Stimulated activated CD8-positive, alpha-beta memory T cell treated with anti-CD3 and anti-CD28 coated beads, Interleukin-7, amount 100 ng/mL, for 4 hours (primary cell): ENCODE data around the gene QTRT2.

ENCODE experiments used
- DNase-seq, 2 donors: peaks; one replicate each; pipeline ENCODE4 v3.0.0-alpha.2; 2020; ENCODE audit warnings: low read depth in 2 of 2

The QTRT2 gene

DNA sequence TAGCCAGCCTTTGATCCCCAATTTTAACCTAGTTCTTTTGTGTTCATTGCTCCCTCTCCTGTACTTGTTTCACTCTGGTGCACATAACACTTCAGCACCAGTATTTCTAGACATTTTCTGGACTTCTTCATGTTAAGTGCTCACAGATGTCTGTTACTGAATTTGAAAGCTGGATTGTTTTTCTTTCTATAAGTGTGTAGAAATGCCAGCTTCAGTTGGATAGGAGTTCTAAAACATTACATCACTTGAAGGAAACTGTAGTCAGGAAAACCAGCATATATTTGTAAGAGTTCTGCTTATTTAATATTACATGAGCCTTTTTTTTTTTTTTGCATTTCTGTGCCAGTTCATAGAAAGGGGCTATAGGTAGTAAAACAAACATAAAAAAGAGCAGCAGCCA, 21.6 kb downstream of the QTRT2 start:
- DNase-seq = no peak

DNA sequence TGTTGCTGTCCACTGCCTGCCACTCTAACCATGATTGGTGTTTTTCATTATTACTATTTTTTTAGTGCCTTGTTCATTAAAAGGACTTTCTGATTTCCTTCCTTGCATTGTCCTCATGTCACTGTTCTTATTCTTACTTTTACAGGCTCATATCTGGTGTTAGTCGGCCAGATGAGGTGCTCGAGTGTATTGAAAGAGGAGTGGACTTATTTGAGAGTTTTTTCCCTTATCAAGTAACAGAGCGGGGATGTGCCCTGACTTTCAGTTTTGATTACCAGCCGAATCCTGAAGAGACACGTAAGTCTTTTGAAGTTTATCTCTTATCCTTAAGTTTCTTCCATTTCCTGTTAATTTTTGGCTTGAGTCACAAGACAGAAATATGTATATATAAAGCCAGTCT, 23.2 kb downstream of the QTRT2 start:
- no peak for DNase-seq

DNA sequence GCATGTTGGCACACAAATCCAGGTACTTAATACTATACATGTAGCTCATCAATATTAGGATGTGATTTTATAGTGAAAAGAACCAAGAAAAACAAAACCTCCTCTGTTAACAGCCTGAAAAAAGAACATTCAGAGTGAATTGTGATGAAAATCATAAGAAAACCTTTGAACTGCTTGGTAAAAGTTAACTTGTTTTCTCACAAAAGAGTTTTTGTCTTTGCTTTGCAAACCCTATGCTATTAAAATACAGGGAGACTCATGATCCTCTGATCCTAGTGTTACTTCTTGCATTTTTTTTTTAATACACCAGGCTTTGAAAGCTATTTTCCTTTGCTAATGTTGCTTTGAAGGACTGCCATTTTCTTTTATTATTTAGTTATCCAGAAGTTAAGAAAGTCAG, 23.7 kb downstream of the QTRT2 start:
- no peak for DNase-seq

DNA sequence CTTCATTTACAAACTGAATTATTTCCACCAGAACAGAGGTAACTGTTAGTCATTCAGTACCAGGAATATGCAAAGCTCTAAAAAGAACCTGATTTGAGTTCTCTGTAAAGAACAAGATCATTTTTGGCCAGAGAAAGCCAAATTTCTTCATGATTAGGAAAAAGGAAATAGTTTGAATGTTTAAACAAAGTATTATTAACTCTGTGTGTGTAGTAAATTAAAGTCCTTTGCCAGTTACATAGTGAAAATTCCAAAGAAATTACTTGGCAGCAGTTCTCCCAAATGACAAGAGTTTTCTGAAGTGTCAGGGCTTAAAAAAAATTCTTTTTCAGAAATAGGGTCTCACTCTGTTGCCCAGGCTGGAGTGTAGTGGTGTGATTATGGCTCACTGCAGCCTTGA, 24.5 kb downstream of the QTRT2 start:
- no peak for DNase-seq

DNA sequence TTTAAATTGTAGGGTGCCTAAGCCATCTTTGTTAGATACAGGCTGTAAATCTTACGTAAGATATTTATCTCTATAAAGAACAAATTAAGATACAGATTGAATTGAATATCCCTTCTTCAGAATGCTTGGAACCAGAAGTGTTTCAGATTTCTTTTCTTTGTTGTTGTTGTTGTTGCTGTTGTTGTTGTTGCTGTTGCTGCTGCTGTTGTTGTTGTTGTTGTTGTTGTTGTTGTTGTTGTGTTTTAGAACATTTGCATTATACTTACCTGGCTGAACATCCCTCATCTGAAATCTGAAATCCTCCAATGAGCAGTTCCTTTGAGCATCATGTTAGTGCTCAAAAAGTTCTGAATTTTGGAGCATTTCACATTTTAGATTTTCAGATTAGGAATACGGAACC, 26.6 kb downstream of the QTRT2 start:
- no peak for DNase-seq

DNA sequence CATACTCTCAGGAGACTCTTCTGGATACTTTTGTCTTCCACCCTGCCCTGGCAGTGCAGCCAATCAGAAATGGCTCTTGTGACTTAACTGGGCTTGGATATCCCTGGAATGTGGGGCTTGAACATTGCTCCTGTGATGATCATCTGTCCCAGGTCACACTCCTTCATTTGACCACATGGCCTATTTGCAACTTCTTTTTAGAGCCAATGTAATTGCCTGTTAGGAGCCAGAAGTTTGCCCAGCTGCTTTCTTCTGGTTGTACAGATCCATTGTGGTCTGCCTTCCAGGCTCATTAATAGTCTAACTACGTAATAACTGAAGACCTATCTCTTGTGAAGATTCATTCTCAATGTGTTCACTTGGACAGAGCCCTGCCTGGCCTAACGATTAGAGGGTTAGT, 29.8 kb downstream of the QTRT2 start:
- no peak for DNase-seq

DNA sequence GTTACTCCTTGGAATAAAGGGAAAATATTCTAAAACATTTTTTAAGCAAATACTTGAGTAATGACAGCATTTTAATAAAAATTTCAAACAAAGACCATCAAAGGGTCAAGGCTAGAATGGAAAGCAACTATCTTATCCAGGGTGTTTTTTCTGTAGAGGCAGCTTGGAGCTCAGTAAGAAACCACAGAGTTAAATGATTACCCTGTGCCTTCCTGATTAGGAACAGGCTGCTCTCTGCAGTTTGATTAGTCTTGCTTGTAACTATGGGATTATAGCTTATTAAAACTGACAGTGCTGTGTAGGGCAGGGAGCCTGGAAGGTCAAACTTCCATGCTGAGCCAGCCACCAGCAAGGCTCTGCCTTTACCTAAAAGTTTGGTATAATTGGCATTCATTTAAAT, 33.1 kb downstream of the QTRT2 start:
- no peak for DNase-seq

DNA sequence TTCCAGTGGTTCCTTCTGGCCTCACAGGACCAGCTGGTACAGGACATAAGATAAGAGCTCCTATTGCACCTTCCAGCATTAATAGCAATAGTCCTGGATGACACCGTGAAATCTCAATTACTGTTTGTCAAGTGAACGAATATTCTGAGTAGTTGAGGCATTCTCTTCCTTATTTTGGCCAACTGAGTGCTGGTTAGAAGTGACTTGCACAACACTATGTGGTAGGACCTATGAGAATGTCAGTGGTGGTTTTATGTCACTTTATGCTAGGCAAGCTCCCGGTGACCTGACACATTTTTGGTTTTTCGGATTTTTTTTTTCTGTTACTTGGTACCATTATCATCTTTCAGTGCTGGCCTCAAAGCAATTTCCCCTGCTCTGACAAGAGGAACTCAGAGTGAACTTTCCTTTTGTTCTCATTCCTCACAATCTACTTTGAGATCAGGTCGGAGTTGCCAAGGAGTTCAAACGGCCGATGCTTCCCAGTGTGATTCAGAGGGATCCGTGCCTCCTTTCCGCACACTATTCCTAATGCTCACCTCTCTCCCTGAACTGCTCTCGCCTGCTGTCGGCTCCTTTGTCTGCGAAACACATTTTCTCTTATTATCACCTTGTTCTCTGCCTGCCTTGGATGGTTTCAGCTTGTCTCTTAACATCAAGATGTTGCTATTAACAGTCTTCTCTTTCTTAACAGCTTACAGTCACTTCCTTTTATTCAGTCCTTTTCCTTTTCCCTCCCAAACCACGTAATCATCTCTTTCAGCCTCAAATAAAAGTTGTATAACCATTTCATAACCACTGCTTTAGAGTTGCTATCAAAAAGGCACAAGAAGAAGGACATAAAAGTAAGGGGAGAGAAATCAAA, 35.8 kb downstream of the QTRT2 start:
- DNase-seq = no peak

DNA sequence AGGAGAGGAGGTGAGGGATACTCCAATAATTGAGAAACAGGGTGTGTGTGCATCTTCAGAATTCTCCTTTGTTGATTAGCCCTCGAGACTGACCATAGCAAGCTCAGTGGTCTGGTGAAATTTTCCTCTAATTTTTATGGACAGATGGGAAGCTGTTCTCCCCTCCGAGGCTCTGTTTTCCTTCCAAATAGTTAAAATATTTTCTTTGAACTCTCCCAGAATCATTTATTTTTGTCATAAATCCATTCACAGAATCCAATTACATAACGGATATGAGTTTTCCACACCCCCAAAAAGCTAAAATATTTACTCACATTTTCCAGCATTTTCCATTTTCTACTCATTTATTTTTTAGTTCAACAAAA, 36.5 kb downstream of the QTRT2 start:
- no peak for DNase-seq

DNA sequence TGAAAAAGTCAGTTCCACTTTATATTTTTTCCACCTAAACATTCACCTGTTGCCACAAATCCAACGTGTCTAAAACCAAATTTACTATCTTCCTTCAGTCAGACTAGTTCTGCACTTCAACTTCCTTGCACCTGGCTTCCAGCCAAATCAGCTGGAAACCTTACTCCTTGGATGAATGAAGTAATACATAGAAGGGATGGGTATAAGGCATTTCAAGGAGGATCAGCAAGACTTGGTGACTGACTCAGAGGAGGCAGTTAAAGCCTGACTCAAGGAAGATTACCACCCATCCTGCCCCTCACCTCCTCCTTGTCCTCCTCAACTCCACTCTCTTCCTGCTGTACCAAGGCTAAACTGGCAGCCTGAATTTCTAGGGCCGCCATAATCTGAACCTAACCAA, 37.1 kb downstream of the QTRT2 start:
- no peak for DNase-seq

DNA sequence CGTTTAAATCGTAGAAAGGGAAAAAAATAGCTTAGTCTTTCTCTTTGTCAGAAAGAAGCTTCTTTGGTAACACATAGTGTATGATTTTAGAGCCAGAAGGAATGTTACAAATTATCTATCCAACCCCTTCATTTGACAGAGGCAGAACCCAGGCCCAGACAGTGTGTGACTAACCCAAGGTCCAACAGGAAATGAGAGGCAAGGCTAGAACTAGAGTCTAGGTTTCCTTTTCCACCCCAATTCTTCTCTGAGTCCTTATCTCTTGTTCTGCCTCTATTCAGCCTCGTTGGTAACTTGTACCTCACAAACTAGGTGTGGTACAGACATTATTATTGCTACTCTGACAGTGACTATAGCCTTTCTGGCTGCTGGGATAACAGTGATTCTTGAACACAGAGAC, 39.3 kb downstream of the QTRT2 start:
- no peak for DNase-seq

DNA sequence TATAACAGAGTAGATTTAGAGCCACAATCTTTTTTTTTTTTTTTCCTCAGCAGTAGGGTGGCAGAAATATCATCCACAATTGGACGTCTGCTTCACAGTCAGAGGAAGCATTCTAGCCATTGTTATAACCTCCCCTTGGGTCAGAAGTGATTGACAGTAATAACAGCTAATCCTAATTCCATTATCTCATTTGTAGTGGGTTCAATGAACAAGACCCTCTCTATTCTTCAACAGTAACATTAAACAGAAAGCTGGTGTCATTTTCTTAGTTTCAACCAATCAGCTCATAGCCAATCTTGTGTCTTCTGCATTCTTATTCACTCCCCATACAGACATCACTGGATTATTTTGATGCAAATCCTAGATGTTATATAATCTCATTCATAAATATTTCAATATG, 44.6 kb downstream of the QTRT2 start:
- no peak for DNase-seq

DNA sequence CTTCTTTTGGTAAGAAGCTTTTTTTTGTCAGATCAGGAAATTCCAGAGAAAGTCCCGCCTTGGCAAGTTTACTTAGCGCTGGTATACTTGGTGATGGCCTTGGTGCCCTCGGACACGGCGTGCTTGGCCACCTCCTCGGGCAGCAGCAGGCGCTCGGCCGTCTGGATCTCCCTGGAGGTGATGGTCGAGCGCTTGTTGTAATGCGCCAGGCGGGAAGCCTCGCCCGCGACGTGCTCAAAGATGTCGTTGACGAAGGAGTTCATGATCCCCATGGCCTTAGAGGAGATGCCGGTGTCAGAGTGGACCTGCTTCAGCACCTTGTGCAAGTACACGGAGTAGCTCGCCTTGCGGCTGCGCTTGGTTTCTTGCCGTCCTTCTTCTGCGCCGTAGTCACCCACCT, 46.6 kb downstream of the QTRT2 start:
- DNase-seq = no peak

DNA sequence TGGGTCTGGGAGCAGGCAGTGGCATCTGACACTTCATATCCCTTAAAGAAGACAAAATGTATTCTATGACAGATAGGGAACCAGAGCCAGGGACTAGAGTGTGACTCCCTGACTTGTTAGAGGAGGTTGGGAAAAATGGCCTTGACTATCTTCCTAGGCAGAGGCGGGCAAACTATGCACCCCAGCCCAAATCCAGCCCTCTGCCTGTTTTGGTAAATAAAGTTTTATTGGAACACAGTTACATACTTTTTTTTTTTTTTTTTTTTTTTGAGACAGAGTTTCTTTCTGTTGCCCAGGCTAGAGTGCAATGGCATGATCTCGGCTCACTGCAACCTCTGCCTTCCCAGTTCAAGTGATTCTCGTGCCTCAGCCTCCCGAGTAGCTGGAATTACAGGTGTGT, 47.3 kb downstream of the QTRT2 start:
- no peak for DNase-seq

DNA sequence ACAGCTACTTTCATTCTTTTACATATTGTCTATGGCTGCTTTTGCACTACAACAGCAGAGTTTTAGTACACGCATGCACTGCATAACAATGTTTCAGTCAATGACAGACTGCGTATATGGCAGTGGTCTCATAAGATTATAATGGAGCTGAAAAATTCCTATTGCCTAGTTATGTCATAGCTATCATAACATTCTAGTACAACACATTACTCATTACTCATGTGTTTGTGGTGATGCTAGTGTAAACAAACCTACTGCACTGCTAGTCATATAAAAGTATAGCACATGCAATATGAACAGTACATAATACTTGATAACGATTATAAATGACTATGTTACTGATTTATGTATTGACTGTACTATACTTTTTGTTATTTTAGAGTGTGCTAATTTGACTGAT, 47.9 kb downstream of the QTRT2 start:
- no peak for DNase-seq

DNA sequence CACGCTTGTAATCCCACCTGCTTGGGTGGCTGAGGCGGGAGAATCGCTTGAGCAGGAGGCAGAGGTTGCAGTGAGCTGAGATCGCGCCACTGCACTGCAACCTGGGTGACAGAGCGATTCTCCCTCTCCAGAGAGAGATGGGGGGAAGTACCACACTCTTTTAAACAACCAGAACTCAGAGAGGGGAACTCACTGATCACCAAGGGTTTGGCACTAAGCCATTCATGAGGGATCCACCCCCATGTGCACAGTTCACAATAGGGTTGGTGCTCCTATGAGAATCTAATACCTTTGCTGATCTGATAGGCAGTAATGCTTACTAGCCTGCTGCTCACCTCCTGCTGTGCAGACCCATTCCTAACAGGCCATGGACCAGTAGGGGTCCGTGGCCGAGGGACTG, 51.6 kb downstream of the QTRT2 start:
- no peak for DNase-seq

DNA sequence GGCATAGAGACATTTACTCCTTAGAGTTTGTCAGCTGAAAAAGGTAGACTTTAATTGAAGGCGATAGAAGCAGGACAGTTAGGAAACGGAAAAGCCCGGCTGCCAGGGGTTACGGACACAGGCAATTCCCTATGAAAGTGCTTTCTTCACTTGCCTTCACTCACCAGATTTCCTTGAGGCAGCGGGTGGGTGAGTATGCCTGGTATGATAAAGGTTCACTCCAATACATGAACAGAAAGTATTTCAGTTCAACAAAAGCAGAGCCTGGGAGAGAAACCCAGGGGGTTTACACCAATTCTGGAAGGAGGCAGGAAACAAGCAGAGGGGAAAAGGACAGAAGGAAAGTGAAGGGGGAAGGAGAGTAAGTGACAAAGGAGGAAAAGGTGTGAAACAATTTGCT, 53.9 kb downstream of the QTRT2 start:
- no peak for DNase-seq

DNA sequence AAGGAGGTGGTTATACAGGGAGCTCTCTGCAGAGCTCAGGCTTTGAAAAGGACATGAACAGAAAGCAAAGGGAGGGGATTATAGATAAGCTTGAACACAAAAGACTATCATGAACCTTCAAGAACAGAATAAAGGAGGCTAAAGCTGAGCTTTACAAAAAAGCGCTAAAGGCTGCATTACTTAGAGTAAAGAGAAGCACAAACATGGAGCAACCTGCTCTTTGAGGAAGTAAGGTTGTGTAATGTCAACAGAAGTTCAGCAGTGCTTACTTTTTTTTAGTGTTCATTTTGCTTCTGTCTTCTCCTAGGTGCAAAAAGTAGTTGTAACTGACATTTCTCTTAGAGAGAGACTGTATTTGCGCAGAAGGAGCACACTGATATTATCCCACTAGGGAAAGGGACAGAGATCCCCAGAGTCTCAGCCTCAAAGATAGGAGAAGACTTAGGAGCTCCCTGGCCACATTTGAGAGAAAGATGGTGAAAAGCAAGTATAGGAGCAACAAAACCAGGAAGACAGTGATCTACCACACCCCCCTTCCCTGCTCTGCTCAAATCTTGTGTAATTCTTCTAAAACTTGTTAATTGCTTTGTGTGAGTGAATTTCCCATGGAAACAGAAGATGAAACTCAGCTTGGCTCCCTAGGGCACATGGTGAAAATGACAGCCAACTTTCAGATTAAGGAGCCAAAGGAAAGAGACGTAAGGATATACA, 54.7 kb downstream of the QTRT2 start:
- DNase-seq = no peak

DNA sequence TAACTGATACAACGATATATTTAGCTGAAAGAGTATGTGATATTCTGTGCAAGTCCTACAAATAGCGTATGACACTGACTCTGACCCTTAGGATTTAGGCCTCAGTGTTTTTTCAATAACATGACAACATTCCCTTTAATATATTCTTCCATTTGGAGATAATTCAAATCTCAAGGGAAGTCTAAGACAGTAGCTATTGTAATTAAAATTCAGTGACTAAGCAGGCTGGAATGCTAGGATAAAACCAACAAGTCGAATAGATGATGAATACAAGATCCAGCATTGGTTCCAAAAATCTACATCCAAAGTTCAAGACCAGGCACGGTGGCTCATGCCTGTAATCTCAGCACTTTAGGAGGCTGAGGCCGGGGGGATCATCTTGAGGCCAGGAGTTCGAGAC, 56.2 kb downstream of the QTRT2 start:
- DNase-seq = no peak

DNA sequence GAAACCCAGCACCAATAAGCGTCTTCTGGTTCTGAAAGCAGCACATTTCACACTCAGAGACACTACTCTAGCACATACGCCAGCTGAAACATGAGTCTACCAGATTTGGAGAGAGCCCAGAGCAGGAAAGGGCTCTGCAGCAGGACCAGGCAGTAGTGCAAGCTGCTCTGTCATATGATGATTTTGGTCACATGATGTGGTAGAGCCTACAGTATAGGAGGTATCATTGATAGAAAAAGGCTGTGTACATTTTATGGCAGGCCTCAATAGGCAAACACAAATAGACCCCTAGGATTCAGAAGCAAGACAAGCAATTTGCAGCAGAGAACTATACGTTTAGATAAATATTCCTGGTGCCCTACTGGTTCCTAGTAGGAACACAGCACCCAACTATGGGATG, 58.2 kb downstream of the QTRT2 start:
- DNase-seq = no peak

DNA sequence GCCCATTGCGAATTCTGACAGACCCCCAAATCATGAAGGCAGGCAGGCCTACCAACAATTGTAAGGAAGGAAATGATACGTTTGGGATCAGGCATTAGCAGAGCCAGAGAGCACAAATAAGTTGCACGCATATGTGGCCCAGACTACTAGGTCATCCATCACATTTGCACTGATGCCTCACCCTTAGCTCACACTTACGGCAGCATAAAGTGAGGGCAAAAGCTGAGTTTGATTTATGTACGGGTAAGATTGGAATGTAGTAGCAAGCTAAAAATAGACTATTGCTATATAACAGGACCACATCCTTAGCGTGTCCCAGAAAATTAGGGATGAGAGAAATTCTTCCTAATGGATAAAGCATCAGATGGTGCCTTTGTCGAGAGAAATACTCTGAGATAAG, 58.6 kb downstream of the QTRT2 start:
- DNase-seq = no peak

DNA sequence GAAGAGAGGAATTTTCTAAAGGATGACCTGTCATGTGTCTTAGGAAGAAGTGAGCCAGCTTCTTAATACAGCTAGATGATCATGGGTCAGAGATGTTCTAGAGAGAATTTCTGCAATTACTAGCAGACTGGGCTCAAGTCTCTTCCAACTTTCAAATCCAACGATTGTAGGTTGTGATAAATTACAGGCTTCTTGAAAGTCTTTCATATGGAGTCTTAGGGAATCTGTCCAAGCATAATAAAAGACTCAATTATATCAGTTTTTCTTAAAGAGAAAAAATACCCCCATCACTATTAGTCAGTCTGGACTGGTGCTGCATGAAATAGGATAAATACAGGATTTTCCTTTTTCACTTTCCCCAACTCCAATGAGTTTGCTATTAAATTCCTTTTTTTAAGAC, 63.2 kb downstream of the QTRT2 start:
- no peak for DNase-seq

DNA sequence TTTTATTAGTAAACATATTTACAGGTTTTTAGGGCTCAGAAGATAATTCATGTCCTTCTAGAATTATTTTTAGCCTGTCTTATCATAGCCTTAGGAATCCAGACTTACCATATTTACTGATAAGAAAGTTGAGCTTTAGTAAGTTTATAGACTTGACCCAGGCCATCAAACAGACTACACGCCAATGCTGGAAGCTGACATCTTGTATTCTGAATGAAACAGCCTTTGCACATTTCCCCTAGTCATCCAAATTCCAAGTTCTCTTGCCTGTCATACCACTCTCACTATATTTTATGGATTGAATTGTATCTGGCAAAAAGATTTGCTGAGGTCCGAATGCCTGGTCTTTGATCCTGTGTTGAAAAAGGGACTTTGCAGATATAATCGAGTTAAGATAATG, 63.7 kb downstream of the QTRT2 start:
- DNase-seq = no peak
